Cortex of kidney (tissue), 1 donor: ENCODE measurements around the gene CLSTN3.

Experiments used
- DNase-seq: peaks from one replicate; lab custom pipeline; 2025; lab: John Stamatoyannopoulos, UW

Gene CLSTN3

DNA sequence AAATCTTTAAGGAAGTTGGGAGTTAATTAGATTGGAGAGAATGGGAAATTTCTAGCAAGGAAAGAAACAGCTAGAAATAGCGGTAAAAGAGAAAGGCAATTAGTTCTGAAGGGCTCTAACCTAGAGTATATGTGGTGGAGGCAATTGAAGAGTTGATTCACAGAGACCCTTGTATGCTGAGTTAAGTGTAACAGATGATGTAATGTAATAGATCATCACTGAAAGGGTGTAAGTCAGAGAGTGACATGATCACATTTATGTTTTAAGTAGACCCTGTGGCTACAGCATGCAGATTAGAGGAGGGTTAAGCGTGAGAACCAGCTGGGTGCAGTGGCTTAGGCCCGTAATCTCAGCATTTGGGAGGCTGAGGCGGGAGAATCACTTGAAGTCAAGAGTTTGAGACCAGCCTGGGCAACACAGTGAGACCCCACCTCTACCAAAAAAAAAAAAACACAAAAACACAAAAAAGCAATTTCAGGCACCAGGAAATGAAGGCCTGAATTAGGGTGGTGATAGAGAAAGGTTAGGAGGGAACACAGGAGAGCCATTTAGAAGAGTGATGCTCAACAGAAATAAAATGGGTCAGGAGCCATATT lies 4.4 kb upstream of the CLSTN3 start:
- DNase-seq: no peak

- no peak for DNase-seq
These were observed 2.1 kb upstream of the CLSTN3 start for GRCh38 chr12:7127916-7128626.

- DNase-seq: no peak
These were observed 1.4 kb upstream of the CLSTN3 start, which contains the start of gene RBP5 for GRCh38 chr12:7128681-7129286. RBP5 (minus strand) TSS chr12:7128889; CDS start chr12:7128775, 114 bp downstream.

GRCh38 chr12:7129287-7129871 lies 792 bp upstream of the CLSTN3 start:
- no peak for DNase-seq

GRCh38 chr12:7130701-7131501 lies 730 bp downstream of the CLSTN3 start:
- DNase-seq: no peak

- DNase-seq: no peak
These were observed 1.3 kb downstream of the CLSTN3 start for GRCh38 chr12:7131502-7131866.

- DNase-seq: no peak
These were observed 4.4 kb downstream of the CLSTN3 start for GRCh38 chr12:7134396-7135166.

- DNase-seq: no peak
These were observed 5.9 kb downstream of the CLSTN3 start for GRCh38 chr12:7136071-7136470.

- no peak for DNase-seq
These were observed 6.5 kb downstream of the CLSTN3 start for GRCh38 chr12:7136676-7137075.

- no peak for DNase-seq
These were observed 7.7 kb downstream of the CLSTN3 start for GRCh38 chr12:7137908-7138307.

GRCh38 chr12:7139200-7139599 lies 9.0 kb downstream of the CLSTN3 start:
- DNase-seq: no peak

DNA sequence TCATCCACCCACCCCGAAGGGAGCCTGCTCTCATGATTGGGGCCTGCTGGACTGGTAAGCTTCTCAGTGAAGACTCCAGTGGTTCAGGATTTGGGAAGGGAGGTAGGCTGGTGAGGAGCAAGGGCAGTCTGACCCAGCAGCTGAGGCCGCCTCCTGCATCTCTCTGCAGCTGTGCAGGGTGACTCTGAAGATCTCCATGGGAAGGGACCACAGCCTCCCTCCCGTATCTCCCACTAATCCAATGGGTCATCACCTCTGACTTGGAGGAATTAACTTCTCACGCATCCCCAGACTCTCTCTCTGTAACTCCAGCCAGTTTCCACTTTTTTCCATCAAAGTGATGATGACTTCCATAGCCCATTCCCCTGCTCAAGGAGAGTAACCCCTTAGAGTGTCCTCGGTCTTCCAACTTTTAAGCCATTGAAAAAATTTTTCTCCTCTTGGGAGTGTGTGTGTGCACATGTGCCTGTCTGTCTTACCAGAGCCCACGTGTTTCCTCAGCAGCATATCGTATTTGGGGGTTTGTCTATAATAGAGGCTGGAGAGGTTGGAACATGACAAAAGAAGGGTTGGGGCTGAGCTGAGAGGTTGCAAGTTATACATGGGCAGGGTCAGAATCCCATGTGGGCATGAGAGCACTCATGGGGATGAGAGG lies 11.3 kb downstream of the CLSTN3 start:
- DNase-seq: no peak

- no peak for DNase-seq
These were observed 12.0 kb downstream of the CLSTN3 start for GRCh38 chr12:7142056-7142644.

DNA sequence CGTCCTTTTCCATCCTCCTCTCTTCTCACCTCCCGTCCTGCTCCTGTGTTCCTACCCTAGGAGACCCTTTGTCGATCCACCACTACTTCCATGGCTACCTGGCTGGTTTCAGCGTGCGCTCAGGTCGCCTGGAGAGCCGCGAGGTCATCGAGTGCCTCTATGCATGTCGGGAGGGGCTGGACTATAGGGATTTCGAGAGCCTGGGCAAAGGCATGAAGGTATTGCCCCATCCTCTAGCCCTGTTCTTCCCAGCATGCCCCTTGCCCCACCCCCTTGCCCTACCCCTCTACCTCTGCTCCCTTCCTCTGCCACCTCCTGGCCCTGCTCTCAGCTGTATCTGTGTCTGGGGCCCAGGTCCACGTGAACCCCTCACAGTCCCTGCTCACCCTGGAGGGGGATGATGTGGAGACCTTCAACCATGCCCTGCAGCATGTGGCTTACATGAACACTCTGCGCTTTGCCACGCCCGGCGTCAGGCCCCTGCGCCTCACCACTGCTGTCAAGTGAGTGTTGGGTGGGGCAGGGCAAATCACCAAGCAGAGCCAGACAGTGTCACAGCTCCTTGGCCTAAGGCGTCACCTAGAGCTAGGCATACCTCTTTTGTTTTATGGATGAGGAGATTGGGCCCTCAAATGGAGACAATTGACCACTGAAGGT lies 12.8 kb downstream of the CLSTN3 start:
- no peak for DNase-seq

DNA sequence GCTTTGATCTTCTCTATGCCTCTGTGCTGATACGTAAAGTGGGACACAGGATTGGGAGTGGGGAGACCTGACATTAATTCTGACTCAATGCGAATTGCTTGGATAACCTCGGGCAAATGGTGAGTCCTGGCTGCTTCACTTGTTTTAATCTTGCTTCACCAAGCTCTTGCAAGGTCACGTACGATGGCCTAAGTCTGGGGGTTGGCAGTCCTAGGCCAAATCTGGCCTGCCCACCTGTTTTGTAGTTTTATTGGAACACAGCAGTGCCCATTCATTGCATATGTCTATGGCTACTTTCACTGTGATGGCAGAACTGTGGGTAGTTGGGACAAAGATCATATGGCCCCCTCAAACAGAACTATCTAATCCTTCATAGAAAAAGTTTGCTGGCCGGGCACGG lies 13.4 kb downstream of the CLSTN3 start:
- no peak for DNase-seq

DNA sequence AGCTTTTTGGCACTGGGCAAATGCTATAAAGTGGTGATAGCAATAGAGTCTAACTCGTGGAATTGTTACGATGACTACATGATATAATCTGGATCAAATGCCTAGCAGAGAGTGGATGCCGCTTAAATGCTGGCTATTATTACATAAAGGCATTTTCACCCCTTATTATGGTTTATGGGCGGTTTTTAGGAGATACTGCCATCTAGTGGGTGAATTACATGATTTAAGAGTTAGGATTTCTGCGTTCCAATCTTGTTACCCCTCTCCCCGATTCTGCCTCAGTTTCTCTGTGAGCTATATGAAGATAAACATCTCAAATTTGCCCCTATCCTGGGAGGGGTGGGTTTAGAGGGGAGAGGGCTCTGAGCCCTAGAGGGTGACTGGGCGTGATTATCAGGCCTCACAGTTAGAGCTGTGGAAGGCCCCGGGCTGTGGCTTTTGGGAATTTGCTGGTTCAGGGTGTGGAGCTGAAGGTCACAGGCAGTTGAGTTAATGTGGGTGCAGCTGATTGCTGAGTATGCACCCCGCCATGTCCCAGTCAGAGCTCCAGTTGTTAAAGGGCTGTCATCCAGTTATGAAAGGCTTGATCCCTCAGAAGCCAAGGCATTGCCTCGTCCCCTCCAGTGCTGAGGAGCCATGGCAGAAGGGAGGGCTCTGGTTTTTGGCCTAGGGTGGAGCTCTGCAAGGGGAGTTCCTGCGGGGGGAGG lies 14.4 kb downstream of the CLSTN3 start:
- DNase-seq: no peak

DNA sequence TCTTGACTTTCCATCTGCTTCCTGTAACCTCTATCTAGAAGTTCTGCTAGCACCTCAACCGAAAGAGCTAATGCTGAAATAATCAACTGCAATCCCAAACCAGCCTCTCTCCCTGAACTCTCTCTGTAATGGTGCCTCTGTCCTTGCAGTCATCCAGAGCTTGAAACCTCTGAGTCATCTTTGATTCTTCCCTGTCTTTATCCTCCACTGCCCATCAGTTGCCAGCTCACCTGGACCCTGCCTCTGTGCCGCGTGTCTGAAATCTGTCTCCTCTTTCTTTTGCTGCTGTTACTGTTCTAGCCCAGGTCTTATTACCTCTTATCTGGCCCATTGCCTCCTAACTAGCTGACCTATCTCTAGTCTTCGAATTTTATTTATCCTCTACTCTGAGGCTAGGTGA lies 15.5 kb downstream of the CLSTN3 start:
- DNase-seq: no peak

DNA sequence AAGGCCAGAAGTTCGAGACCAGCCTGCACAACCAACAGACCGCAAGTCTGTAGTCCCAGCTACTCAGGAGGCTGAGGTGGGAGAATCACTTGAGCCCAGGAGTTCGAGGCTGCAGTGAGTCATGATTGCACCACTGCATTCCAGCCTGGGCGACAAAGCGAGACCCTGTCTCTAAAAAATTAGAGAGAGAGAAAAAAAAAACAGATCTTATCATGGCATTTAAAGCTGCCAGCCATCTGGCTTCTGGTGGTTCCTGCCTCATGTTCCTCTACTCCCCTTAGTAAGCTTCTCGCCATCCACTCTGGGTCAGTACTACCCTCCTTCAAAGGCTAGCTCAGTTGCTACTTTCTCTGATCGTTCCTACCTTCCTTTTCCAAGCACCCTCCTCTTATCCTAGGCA lies 16.1 kb downstream of the CLSTN3 start:
- no peak for DNase-seq

- DNase-seq: no peak
These were observed 16.7 kb downstream of the CLSTN3 start for GRCh38 chr12:7146906-7147305.
